PC-3 (cell line): ENCODE measurements around the gene TSGA10IP. TPM values are rescaled to one million over a fixed set of nuclear protein-coding genes. Genes with fewer than 3 reads are reported as not detected.

ENCODE experiments used
- ATAC-seq: fragments of 200-7000 bp; cut with Tn5 transposase; 2 replicates; pipeline ENCODE4 v1.9.1; 2020; ENCODE audit warnings: mild to moderate bottlenecking, moderate library complexity
- BruUV-seq: library from RNA; stranded (reverse); fragments of 400-500 nt; replicated peaks from 2 replicates; lab custom pipeline; 2021; lab: Mats Ljungman, UMichigan
- CTCF ChIA-PET: fragments of 300-600 bp; sonication (Branson Sonifier 250); formaldehyde crosslinking; loops from one replicate; lab custom pipeline; 2022; ENCODE audit warnings: antibody characterized with exemption; lab: Charles Lee
- POLR2A ChIA-PET: fragments of 300-600 bp; sonication (Branson Sonifier 250); formaldehyde crosslinking; loops from one replicate; lab custom pipeline; 2022; ENCODE audit warnings: antibody characterized with exemption; ENCODE audit not compliant: unreplicated experiment; lab: Charles Lee
- DNase-seq: peaks from one replicate; pipeline ENCODE4 v3.0.0-alpha.2; 2015
- H2AFZ ChIP-seq: fragments of 300-600 bp; sonication (generic); 2 replicates; pipeline ENCODE4 v1.6.0; 2016; ENCODE audit warnings: antibody characterized with exemption, low read length
- H3F3A ChIP-seq: fragments of 300-600 bp; sonication (generic); one replicate; pipeline ENCODE4 v1.6.0; 2017; ENCODE audit warnings: antibody characterized with exemption, low read length, control low read depth, mild to moderate bottlenecking; ENCODE audit not compliant: unreplicated experiment
- H3K27ac ChIP-seq: fragments of 300-600 bp; sonication (generic); 2 replicates; pipeline ENCODE4 v1.5.1; 2016; ENCODE audit warnings: mild to moderate bottlenecking, low read length
- H3K27me3 ChIP-seq: fragments of 300-600 bp; sonication (generic); 2 replicates; pipeline ENCODE4 v1.6.1; 2016; ENCODE audit warnings: low read length, mixed read lengths
- H3K36me3 ChIP-seq: fragments of 300-600 bp; sonication (generic); 2 replicates; pipeline ENCODE4 v1.6.1; 2016; ENCODE audit warnings: low read depth, mixed run types, low read length, mixed read lengths
- H3K4me1 ChIP-seq: fragments of 300-600 bp; sonication (generic); 2 replicates; pipeline ENCODE4 v1.5.1; 2016; ENCODE audit warnings: low read length; ENCODE audit not compliant: insufficient read depth
- H3K4me2 ChIP-seq: fragments of 300-600 bp; sonication (generic); 2 replicates; pipeline ENCODE4 v1.6.0; 2016; ENCODE audit warnings: low read length
- H3K4me3 ChIP-seq: fragments of 300-600 bp; sonication (generic); 2 replicates; pipeline ENCODE4 v1.5.1; 2016; ENCODE audit warnings: mild to moderate bottlenecking, low read length, mixed read lengths
- H3K79me2 ChIP-seq: fragments of 300-600 bp; sonication (generic); 2 replicates; pipeline ENCODE4 v1.6.1; 2017; ENCODE audit warnings: low read length, mixed read lengths
- H3K9ac ChIP-seq: fragments of 300-600 bp; sonication (generic); 2 replicates; pipeline ENCODE4 v1.6.0; 2016; ENCODE audit warnings: mild to moderate bottlenecking, low read length
- H3K9me2 ChIP-seq: fragments of 300-600 bp; sonication (generic); replicated peaks from 2 replicates; pipeline ENCODE4 v1.6.1; 2016; ENCODE audit warnings: mixed run types, low read length, mixed read lengths
- H3K9me3 ChIP-seq: fragments of 300-600 bp; sonication (generic); 2 replicates; pipeline ENCODE4 v1.6.1; 2016; ENCODE audit warnings: low read length, mixed read lengths
- H4K20me1 ChIP-seq: fragments of 300-600 bp; sonication (generic); 2 replicates; pipeline ENCODE4 v1.6.1; 2016; ENCODE audit warnings: low read length, mixed read lengths
- CTCF ChIP-seq: fragments of 300-600 bp; sonication (generic); conservative IDR thresholded peaks from 2 replicates; pipeline ENCODE4 v1.5.1; 2017; ENCODE audit warnings: antibody characterized with exemption, low read depth, mild to moderate bottlenecking, low read length
- EZH2 ChIP-seq: fragments of 300-600 bp; sonication (generic); IDR thresholded peaks from one replicate; pipeline ENCODE4 v1.6.1; 2017; ENCODE audit warnings: antibody characterized with exemption, mild to moderate bottlenecking, low read length; ENCODE audit not compliant: unreplicated experiment
- EZH2phosphoT487 ChIP-seq: fragments of 300-600 bp; sonication (generic); IDR thresholded peaks from 2 replicates; pipeline ENCODE4 v1.6.1; 2018; ENCODE audit warnings: mild to moderate bottlenecking, antibody characterized with exemption, low read length, borderline replicate concordance
- intact Hi-C: fragments of 100-400 bp; cut with micrococcal nuclease; formaldehyde crosslinking; loops from 2 replicates; pipeline ENCODE4 v1.9.0; 2023
- total RNA-seq: library from RNA; depleted of rRNA; stranded (reverse); fragments of >200 nt; gene quantifications from 2 replicates; pipeline ENCODE4 v1.2.3, GENCODE V29; 2014

TSGA10IP gene
- total RNA-seq, 1 experiment from 2014 or later = not detected

- peaks cover 8% of the 10 kb centered on the region for H3F3A ChIP-seq
- peak overlapping the region; percentile 82 for H3K4me3 ChIP-seq
- DNase-seq (peak; percentile 39), ATAC-seq (no peak)
- no peaks in the 10 kb centered on the region for H3K27me3 ChIP-seq
- no peaks in the 10 kb centered on the region for H3K9me3 ChIP-seq
- peaks cover 17% of the 10 kb centered on the region; the same call in 1 of the 2 replicates for H3K36me3 ChIP-seq
- peak overlapping the region; percentile 29 for H3K27ac ChIP-seq
- no peak overlapping the region for H2AFZ ChIP-seq
- POLR2A ChIA-PET = no interaction called here
- H3K9ac ChIP-seq = peak overlapping the region; percentile 76
- H3K9me2 ChIP-seq = no peaks in the 10 kb centered on the region
- BruUV-seq = no TSS peak
- CTCF ChIA-PET = no interaction called here
- peaks cover 62% of the 10 kb centered on the region for H3K79me2 ChIP-seq
- intact Hi-C loops = no loop called here
- peak overlapping the region; percentile 93 for H3K4me2 ChIP-seq
- TF ChIP-seq CTCF (no peak), EZH2phosphoT487 (no peak), EZH2 (no peak)
- H4K20me1 ChIP-seq = 0 out of 2 replicates have a peak, but pooled peaks cover 6% of the 10 kb centered on the region
- H3K4me1 ChIP-seq = peaks cover 37% of the 10 kb centered on the region
These were observed 24.9 kb upstream of the TSGA10IP start for GRCh38 chr11:65920372-65920802.

GRCh38 chr11:65921033-65921555 is 24.2 kb upstream of the TSGA10IP start:
- peaks cover 17% of the 10 kb centered on the region; the same call in 1 of the 2 replicates for H3K36me3 ChIP-seq
- no peak for ATAC-seq
- no peak overlapping the region for H3K27ac ChIP-seq
- no peaks in the 10 kb centered on the region for H3K9me3 ChIP-seq
- intact Hi-C loops = no loop called here
- H2AFZ ChIP-seq = no peak overlapping the region
- peaks cover 8% of the 10 kb centered on the region for H3F3A ChIP-seq
- H4K20me1 ChIP-seq = 0 out of 2 replicates have a peak, but pooled peaks cover 6% of the 10 kb centered on the region
- POLR2A ChIA-PET = interaction anchor here (0.6 kb wide), 1 partner anchor 27 kb away, joined by 5 read pairs; no protein-coding TSS in a partner anchor
- BruUV-seq = no TSS peak
- peak overlapping the region; percentile 76 for H3K9ac ChIP-seq
- no peak for TF ChIP-seq EZH2
- no peak for TF ChIP-seq CTCF
- TF ChIP-seq EZH2phosphoT487 = no peak
- H3K9me2 ChIP-seq = no peaks in the 10 kb centered on the region
- H3K4me2 ChIP-seq = peak overlapping the region; percentile 93
- no peak for DNase-seq
- CTCF ChIA-PET = no interaction called here
- peaks cover 30% of the 10 kb centered on the region for H3K4me1 ChIP-seq
- peak overlapping the region; percentile 82 for H3K4me3 ChIP-seq
- H3K79me2 ChIP-seq = peaks cover 58% of the 10 kb centered on the region
- H3K27me3 ChIP-seq = no peaks in the 10 kb centered on the region

GRCh38 chr11:65921876-65922275 is 23.4 kb upstream of the TSGA10IP start:
- POLR2A ChIA-PET = no interaction called here
- no peak overlapping the region for H3K4me3 ChIP-seq

More at GRCh38 chr11:65921876-65922275, 23.4 kb upstream of the TSGA10IP start:
- no peak for TF ChIP-seq EZH2phosphoT487
- no peak for TF ChIP-seq CTCF
- no peak for TF ChIP-seq EZH2
- no peak for ATAC-seq
- H3K4me1 ChIP-seq = peaks cover 22% of the 10 kb centered on the region
- BruUV-seq = no TSS peak
- H3K9me2 ChIP-seq = no peaks in the 10 kb centered on the region
- H3K79me2 ChIP-seq = peaks cover 50% of the 10 kb centered on the region
- intact Hi-C loops = no loop called here
- no peak for DNase-seq
- no peak overlapping the region for H3K27ac ChIP-seq
- no peak overlapping the region for H2AFZ ChIP-seq
- H3K9me3 ChIP-seq = no peaks in the 10 kb centered on the region
- H3F3A ChIP-seq = peaks cover 5% of the 10 kb centered on the region
- H3K27me3 ChIP-seq = no peaks in the 10 kb centered on the region
- 0 out of 2 replicates have a peak, but pooled peaks cover 6% of the 10 kb centered on the region for H4K20me1 ChIP-seq
- no peak overlapping the region for H3K9ac ChIP-seq
- H3K36me3 ChIP-seq = peaks cover 17% of the 10 kb centered on the region; the same call in 1 of the 2 replicates
- CTCF ChIA-PET = no interaction called here
- no peak overlapping the region for H3K4me2 ChIP-seq
